ENCODE results near the gene SMYD4.

Gene SMYD4, protein sequence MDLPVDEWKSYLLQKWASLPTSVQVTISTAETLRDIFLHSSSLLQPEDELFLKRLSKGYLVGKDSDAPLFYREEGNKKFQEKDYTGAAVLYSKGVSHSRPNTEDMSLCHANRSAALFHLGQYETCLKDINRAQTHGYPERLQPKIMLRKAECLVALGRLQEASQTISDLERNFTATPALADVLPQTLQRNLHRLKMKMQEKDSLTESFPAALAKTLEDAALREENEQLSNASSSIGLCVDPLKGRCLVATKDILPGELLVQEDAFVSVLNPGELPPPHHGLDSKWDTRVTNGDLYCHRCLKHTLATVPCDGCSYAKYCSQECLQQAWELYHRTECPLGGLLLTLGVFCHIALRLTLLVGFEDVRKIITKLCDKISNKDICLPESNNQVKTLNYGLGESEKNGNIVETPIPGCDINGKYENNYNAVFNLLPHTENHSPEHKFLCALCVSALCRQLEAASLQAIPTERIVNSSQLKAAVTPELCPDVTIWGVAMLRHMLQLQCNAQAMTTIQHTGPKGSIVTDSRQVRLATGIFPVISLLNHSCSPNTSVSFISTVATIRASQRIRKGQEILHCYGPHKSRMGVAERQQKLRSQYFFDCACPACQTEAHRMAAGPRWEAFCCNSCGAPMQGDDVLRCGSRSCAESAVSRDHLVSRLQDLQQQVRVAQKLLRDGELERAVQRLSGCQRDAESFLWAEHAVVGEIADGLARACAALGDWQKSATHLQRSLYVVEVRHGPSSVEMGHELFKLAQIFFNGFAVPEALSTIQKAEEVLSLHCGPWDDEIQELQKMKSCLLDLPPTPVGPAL

DNA sequence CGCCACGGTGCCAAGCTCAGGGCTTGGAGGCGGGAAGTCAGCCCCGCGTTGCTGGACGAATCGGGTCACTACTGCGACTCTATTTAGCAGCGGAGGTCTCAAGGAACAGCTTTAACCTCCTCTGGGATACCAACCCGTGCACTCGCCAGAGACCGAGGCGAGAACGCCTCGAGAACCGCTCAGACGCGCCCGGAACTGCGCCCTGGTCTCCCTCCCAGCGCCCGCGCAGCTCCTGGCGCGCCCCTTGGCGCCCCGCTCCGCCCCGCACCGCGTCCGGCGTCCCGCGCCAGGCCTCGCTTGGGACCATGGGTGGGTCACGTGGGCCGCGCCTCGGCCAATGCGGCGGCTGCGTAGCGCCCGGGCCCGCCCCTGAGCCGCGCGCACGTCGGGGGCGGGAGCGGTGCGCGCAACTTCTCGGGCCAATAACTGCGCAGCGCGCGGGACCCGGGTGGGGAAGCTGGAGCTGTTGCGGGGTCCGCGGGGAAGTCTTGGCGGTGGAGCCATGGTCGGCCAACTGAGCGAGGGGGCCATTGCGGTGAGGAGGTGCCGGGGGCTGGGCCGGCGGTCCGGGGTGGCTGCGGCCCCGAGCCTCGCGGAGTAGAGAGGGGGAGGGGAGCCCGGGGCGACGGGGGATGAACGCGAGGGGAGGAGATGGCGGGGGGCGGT, at the start of gene SMYD4, which contains the start of gene RPA1:
SMYD4 (minus strand) TSS at position 311 of the 666 bp plus-strand sequence. CDS start 1,908 bp downstream, outside the sequence.
RPA1 (plus strand) TSS at position 414 of the 666 bp plus-strand sequence; CDS start at position 503, 89 bp downstream.
- Mint-ChIP-seq H3K4me1 (peaks cover 73% of the 10 kb centered on the region), H3K27ac (peak within 1 kb of the TSS; percentile 93), H3K4me3 (peak within 1 kb of the TSS; percentile 89), H3K9me3 (no peaks in the 10 kb centered on the region), H3K36me3 (peaks cover 45% of the 10 kb centered on the region), H3K27me3 (no peaks in the 10 kb centered on the region)
- CTCF ChIA-PET, result interaction anchor here (0.8 kb wide), 1 partner anchor 160 kb away, joined by 4 read pairs; no protein-coding TSS in a partner anchor
- peak; percentile 92 for DNase-seq

DNA sequence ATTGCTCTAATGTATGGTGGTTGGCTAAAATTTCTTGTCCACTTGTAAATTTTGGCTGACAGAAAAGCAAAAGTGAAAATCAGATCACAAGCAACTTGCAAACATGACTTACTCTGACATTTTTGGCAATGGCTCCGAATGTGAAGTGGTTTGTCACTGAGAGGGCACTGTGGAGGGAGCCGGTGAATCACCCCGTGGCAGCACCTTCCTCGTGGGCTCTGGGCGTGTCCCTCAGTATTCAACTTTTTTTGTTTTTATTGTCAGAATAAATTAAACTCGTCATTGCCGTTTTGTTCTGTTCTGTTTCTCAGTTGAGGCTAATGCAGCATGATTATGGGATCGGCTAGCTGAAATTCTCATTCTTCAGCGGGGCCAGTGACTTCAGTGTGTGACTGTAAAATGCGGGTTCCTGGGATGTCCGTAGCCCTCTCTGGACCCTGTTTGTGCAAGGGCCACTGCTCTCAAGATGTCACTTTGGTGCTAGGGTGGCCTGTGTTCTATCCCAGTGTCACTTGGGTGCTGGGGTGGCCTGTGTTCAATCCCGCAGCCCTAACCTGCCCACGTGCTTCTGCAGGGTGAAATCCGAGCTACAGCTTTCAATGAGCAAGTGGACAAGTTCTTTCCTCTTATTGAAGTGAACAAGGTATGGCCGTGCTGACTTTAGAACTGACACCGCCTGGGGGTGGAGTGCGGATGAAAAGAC, 48.9 kb upstream of the SMYD4 start:
- Mint-ChIP-seq H3K4me3 (no peak overlapping the region), H3K4me1 (peaks cover 43% of the 10 kb centered on the region), H3K27me3 (no peaks in the 10 kb centered on the region), H3K27ac (peak overlapping the region; percentile 45), H3K36me3 (peaks cover 78% of the 10 kb centered on the region), H3K9me3 (no peaks in the 10 kb centered on the region)
- CTCF ChIA-PET, result interaction anchor here (0.6 kb wide), 1 partner anchor 787 kb away, joined by 3 read pairs; no protein-coding TSS in a partner anchor
- no peak for DNase-seq

DNA sequence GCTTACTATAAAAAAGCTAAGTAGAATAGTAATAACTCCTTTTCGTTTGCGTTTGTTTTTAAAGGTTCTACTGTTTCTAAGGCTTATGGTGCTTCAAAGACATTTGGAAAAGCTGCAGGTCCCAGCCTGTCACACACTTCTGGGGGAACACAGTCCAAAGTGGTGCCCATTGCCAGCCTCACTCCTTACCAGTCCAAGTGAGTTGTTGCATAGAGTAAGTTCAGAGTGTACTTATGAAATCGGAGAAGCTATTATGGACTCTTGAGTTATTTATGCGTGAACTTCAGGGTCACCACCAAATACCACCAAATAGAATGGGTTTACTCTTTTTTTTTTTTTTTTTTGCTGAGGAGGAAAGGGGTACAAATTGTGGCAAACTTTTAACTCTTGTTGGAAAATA, 45.9 kb upstream of the SMYD4 start:
- Mint-ChIP-seq H3K4me1 (peaks cover 70% of the 10 kb centered on the region), H3K36me3 (peaks cover 77% of the 10 kb centered on the region), H3K4me3 (no peak overlapping the region), H3K27ac (no peak overlapping the region), H3K27me3 (no peaks in the 10 kb centered on the region), H3K9me3 (no peaks in the 10 kb centered on the region)
- CTCF ChIA-PET, result interaction anchor here (1.0 kb wide), 1 partner anchor 9 kb away, joined by 3 read pairs; no protein-coding TSS in a partner anchor
- DNase-seq, result no peak

DNA sequence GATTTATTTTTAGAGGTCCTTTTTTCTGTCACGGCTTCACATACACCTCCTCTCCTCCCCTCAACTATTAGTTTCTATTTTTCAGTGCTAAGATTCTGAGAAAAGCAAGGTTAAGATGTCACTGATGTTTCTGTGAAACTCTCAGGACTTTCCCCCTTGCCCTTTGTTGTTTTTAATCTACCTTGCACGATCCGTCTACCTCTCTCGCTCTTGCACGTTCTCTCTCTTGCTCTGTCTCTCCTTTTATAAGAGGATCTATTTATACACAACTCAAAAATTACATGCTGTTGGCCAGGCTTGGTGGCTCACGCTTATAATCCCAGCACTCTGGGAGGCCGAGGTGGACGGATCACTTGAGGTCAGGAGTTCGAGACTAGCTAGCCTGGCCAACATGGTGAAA, 43.7 kb upstream of the SMYD4 start:
- DNase-seq, result peak; percentile 52
- Mint-ChIP-seq H3K9me3 (no peaks in the 10 kb centered on the region), H3K4me1 (peaks cover 85% of the 10 kb centered on the region), H3K36me3 (peaks cover 70% of the 10 kb centered on the region), H3K27me3 (no peaks in the 10 kb centered on the region), H3K27ac (peak overlapping the region; percentile 95), H3K4me3 (peak overlapping the region; percentile 68)
- CTCF ChIA-PET, result interaction anchor here (1.0 to 1.3 kb wide), 2 partner anchors 8 to 9 kb away, joined by 4 read pairs; no protein-coding TSS in a partner anchor

DNA sequence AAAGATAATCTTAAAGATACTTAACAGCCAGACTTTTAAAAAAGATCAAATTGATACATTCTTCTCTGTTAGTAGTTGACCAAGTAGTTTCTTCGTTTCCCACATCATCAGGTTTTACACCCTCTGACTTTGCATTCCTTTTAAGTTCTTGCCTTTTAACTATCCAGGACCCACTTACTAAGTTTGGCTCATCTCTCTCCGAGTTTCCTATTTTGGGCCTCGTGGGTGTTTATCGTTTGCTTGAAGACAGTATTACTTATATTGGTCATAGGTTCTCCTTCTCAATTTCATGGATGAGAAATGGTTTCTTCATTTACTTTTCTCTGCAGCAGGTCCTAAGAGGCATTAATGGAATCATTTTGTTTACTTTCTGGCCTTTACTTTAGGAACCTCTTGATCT, 43.3 kb upstream of the SMYD4 start:
- Mint-ChIP-seq H3K4me1 (peaks cover 87% of the 10 kb centered on the region), H3K9me3 (no peaks in the 10 kb centered on the region), H3K36me3 (peaks cover 71% of the 10 kb centered on the region), H3K27ac (peak overlapping the region; percentile 95), H3K27me3 (no peaks in the 10 kb centered on the region), H3K4me3 (peak overlapping the region; percentile 68)
- no peak for DNase-seq
- CTCF ChIA-PET, result no interaction called here

DNA sequence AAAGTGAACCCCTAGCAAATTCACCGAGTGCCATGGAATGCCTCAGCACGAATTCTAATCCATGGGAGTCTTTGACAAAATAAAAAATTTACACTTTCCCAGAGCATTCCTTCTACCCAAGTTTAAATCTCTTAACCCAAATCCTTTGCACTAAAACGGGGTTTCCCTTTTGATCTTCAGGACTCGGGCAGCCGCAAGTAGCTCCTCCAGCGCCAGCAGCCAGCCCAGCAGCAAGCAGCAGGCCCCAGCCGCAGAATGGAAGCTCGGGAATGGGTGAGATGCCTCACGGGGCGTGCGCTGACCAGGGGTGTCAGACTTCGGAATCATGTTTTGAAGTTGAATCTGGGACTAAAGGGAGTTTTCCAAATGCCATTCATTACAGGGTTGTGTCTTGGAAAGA, 42.6 kb upstream of the SMYD4 start:
- Mint-ChIP-seq H3K36me3 (peaks cover 72% of the 10 kb centered on the region), H3K9me3 (no peaks in the 10 kb centered on the region), H3K4me3 (peak overlapping the region; percentile 65), H3K27ac (peak overlapping the region; percentile 95), H3K27me3 (no peaks in the 10 kb centered on the region), H3K4me1 (peaks cover 88% of the 10 kb centered on the region)
- CTCF ChIA-PET, result interaction anchor here (1.3 kb wide), 1 partner anchor 12 kb away, joined by 3 read pairs; no protein-coding TSS in a partner anchor
- peak; percentile 27 for DNase-seq

DNA sequence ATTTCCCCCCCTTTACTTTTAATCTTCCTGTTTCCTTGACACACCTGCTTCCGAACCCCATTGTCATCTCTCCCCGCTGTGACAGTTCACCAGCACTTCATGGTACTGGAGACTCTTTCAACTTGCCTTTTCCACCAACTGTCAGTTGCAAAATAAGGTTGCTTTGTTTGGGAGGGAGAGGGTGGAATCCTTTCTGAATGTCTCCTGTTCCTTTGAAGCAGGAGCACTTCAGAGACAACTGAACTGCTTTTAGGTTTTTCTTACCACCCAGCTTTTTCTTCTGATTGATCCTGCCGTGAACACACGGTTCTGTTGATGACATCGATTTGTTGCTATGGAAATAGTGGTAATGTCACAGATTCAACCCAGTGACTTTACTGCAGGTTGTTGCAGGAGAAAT, 42.1 kb upstream of the SMYD4 start:
- H3K4me3 Mint-ChIP-seq, result peak overlapping the region; percentile 65
- CTCF ChIA-PET, result interaction anchor here (1.3 kb wide), 1 partner anchor 13 kb away, joined by 3 read pairs; no protein-coding TSS in a partner anchor
- no peaks in the 10 kb centered on the region for H3K9me3 Mint-ChIP-seq
- DNase-seq, result peak; percentile 60
- no peaks in the 10 kb centered on the region for H3K27me3 Mint-ChIP-seq
- peaks cover 86% of the 10 kb centered on the region for H3K4me1 Mint-ChIP-seq
- H3K36me3 Mint-ChIP-seq, result peaks cover 72% of the 10 kb centered on the region
- peak overlapping the region; percentile 95 for H3K27ac Mint-ChIP-seq

DNA sequence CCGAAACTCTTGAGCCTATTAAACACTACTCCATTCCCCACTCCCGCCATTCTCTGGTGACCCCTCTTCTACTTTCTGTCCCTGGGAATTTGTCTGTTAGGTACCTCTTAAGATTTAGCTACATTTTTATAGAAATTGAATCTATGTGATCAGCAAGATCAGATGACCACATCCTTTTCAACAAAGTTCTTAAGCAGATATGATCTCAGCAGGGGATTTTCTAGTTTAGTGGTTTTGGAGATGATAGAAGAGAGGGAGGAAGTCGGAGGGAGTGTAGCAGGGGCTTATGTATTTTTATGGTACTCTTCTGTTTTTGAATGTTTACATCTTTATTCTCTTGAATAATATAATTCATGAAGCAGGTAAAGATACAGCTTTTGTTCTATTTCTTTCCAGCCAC, 40.9 kb upstream of the SMYD4 start:
- Mint-ChIP-seq H3K4me3 (peak overlapping the region; percentile 65), H3K4me1 (peaks cover 83% of the 10 kb centered on the region), H3K27ac (peak overlapping the region; percentile 95), H3K27me3 (no peaks in the 10 kb centered on the region), H3K36me3 (peaks cover 65% of the 10 kb centered on the region), H3K9me3 (no peaks in the 10 kb centered on the region)
- CTCF ChIA-PET, result interaction anchor here (1.0 to 2.1 kb wide), 4 partner anchors 11 to 149 kb away, joined by 3 to 6 read pairs (median 4); no protein-coding TSS in a partner anchor
- DNase-seq, result peak; percentile 34

DNA sequence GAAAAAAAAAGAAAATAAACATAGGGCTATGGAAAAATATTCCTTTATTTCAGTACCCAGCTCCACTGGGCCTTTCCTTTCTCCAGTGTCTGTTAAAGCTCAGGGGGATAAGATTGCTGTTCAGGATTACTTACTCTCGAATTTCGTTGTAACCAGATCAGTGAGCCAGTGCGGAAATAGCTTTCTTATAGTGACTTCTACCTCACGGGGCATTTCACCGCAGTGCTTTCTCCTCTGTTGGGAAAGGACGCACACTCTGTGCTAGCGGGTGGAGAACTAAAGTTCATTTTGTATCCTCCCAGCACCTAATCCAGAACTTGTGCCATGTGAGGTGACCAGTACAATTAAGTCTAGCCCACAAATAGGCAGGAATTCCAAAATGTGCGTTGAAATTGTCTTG, 38.4 kb upstream of the SMYD4 start:
- Mint-ChIP-seq H3K4me1 (peaks cover 65% of the 10 kb centered on the region), H3K9me3 (no peaks in the 10 kb centered on the region), H3K36me3 (peaks cover 47% of the 10 kb centered on the region), H3K27ac (no peak overlapping the region), H3K4me3 (no peak overlapping the region), H3K27me3 (no peaks in the 10 kb centered on the region)
- no peak for DNase-seq
- CTCF ChIA-PET, result interaction anchor here (0.9 to 2.0 kb wide), 2 partner anchors 147 to 205 kb away, joined by 3 to 9 read pairs; no protein-coding TSS in a partner anchor

DNA sequence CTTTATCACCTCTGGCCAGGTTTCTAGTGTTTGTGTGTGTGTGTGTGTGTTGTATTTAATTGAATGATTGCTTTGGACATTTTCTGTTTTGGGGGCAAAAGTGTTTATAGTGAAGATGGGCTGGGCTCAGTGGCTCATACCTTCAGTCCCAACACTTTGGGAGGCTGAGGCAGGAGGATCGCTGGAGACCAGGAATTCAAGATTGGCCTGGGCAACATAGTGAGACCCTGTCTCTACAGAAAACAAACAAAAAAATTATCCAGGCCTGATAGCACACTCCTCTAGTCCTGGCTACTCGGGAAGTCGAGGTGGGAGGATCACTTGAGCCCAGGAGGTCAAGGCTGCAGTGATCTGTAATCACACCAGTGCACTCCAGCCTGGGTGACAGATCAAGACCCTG, 37.6 kb upstream of the SMYD4 start:
- Mint-ChIP-seq H3K27ac (no peak overlapping the region), H3K4me1 (peaks cover 57% of the 10 kb centered on the region), H3K27me3 (no peaks in the 10 kb centered on the region), H3K36me3 (peaks cover 41% of the 10 kb centered on the region), H3K4me3 (no peak overlapping the region), H3K9me3 (no peaks in the 10 kb centered on the region)
- CTCF ChIA-PET, result interaction anchor here (2.0 kb wide), 1 partner anchor 146 kb away, joined by 9 read pairs; no protein-coding TSS in a partner anchor
- no peak for DNase-seq

DNA sequence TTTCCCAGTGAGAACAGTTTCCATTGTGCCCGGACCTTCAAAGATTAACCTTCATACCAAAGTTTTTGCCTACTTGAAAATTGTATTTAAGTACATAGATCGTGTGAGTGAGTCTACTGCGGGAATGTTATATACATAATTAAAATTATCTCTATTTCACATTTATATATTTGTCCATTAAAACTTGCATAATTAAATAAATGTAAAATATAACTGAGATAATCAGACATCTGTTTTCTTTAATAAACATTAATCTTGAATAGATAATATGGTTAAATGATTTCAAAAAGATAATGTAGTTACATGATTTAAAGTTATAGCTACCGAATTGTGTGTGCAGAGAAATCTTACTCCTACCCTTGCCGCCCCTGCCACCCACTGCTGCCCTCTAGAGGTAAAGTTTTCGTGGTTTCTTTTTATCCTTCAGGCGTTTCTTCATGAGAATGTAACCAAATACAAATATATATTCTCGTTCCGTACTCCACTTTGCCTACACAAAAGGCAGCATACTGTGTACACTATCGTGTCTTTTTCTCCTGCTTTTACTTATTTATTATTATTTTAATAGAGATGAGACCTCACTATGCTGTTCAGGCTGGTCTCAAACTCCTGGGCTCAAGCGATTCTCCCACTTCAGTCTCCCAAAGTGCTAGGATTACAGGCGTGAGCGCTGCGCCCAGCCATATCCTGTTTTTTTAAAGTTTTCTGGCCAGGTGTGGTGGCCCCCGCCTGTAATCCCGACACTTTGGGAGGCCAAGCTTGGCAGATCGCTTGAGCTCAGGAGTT, 35.7 kb upstream of the SMYD4 start:
- Mint-ChIP-seq H3K36me3 (peaks cover 46% of the 10 kb centered on the region), H3K27me3 (no peaks in the 10 kb centered on the region), H3K4me3 (no peak overlapping the region), H3K9me3 (no peaks in the 10 kb centered on the region), H3K4me1 (peaks cover 38% of the 10 kb centered on the region), H3K27ac (no peak overlapping the region)
- CTCF ChIA-PET, result interaction anchor here (0.7 to 3.3 kb wide), 12 partner anchors 9 to 224 kb away, joined by 3 to 23 read pairs (median 4); no protein-coding TSS in a partner anchor
- peak; percentile 70 for DNase-seq

DNA sequence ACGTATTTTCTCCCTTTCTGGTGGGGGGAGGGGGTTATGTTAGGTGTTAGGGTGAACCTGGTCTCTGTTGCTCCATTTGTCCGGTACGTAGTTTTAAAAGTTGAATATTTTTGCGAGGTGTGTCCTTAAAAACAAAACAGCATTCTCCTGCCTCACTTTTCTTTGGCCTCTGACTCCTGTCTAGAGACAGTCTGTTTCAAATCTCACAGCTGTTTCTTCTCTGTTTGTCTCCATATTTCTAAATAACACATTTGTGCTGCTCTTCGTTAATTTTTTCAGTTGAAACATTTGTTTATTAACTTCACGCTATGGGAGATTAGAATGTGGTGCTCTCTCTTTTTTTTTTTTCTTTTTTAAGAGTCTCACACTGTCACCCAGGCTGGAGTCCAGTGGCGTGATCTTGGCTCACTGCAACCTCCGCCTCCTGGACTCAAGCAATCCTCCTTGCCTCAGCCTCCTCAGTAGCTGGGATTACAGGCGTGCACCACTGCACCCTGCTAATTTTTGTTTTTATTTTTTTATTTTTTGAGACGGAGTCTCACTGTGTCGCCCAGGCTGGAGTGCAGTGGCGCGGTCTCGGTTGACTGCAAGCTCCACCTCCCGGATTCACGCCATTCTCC, 31.8 kb upstream of the SMYD4 start:
- no peak for DNase-seq
- Mint-ChIP-seq H3K36me3 (peaks cover 33% of the 10 kb centered on the region), H3K27ac (no peak overlapping the region), H3K9me3 (no peaks in the 10 kb centered on the region), H3K4me3 (no peak overlapping the region), H3K4me1 (peaks cover 6% of the 10 kb centered on the region), H3K27me3 (no peaks in the 10 kb centered on the region)
- CTCF ChIA-PET, result interaction anchor here (2.3 kb wide), 1 partner anchor 140 kb away, joined by 7 read pairs; no protein-coding TSS in a partner anchor

Measured in activated naive CD4-positive, alpha-beta T cell treated with anti-CD3 and anti-CD28 coated beads, Interleukin-2, amount 10 ng/mL, durations not matched to agents 7 days and 5 days (primary cell).